ACC112 (cell line): Measurements from ENCODE around the gene ME3.
"Not testable (repeated sequence)": the region's sequence is repeated elsewhere in the genome, so short reads cannot be mapped to it uniquely, and the experiment has no call there.

Experiments
- H2AFZ ChIP-seq: fragments of 200-600 bp; sonication (generic); one replicate; pipeline ENCODE4 v1.6.0; 2017; ENCODE audit warnings: antibody characterized with exemption, low read length; ENCODE audit not compliant: unreplicated experiment
- H3K27ac ChIP-seq: fragments of 200-600 bp; sonication (generic); 2 replicates; pipeline ENCODE4 v1.5.1; 2014; ENCODE audit warnings: low read depth, mild to moderate bottlenecking, antibody characterized with exemption, low read length, moderate library complexity
- H3K27me3 ChIP-seq: fragments of 200-600 bp; sonication (generic); 2 replicates; pipeline ENCODE4 v1.6.1; 2014; ENCODE audit warnings: mild to moderate bottlenecking, antibody characterized with exemption, low read length, moderate library complexity, mixed read lengths; ENCODE audit not compliant: insufficient read depth
- H3K36me3 ChIP-seq: fragments of 200-600 bp; sonication (generic); 2 replicates; pipeline ENCODE4 v1.6.1; 2016; ENCODE audit warnings: mild to moderate bottlenecking, antibody characterized with exemption, low read length, moderate library complexity, mixed read lengths; ENCODE audit not compliant: insufficient read depth
- H3K4me1 ChIP-seq: fragments of 200-600 bp; sonication (generic); one replicate; pipeline ENCODE4 v1.6.1; 2016; ENCODE audit warnings: low read length, mixed read lengths; ENCODE audit not compliant: insufficient read depth, unreplicated experiment, control insufficient read depth
- H3K4me3 ChIP-seq: fragments of 200-600 bp; sonication (generic); 2 replicates; pipeline ENCODE4 v1.5.1; 2014; ENCODE audit warnings: mild to moderate bottlenecking, low read depth, low read length
- H3K79me2 ChIP-seq: fragments of 200-600 bp; sonication (generic); one replicate; pipeline ENCODE4 v1.6.0; 2016; ENCODE audit warnings: low read length; ENCODE audit not compliant: control insufficient read depth, unreplicated experiment, insufficient read depth

Gene ME3

DNA sequence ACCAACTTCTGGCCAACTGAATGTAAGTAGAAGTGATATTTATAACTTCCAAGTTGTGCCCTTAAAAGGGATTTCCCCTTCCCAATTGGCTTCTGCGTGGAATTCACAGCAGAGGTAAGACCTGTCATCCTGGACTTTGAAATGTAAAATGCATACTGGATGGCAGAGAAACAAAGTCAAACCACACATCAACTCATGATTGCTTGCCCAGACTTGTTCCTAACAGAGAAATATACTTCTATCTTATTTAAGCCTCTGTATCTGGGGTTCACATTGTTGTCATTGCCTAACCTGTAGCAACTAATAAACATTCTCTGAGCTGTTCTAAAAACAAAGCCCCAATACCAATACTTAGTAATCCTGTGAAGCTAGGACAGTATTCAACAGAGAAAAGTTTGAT, 6.2 kb downstream of the ME3 start:
- Histone ChIP-seq H3K79me2 (peaks cover 61% of the 10 kb centered on the region), H3K27ac (no peak overlapping the region), H3K27me3 (no peaks in the 10 kb centered on the region), H3K4me1 (peaks cover 24% of the 10 kb centered on the region), H3K4me3 (no peak overlapping the region), H2AFZ (no peak overlapping the region), H3K36me3 (peaks cover 31% of the 10 kb centered on the region)

DNA sequence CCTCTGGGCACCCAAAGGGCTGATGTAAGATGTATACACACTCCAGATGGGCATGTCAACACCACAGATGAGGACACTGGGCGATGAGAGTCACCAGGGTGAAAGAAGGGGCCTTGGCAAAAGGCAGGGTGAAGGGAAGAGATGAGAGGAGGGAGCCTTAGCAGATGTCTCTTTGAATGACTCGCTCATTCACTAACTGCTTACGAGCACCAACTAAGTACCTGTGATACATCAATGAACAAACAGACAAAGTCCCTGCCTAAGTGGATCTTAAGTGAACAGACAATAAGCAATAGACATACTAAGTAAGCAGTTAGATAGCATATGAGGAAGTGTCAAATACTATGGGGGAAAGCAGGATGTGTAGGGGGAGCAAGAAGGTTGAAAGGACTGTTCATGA, 7.5 kb downstream of the ME3 start:
- H2AFZ ChIP-seq, result no peak overlapping the region
- H3K4me1 ChIP-seq, result peaks cover 22% of the 10 kb centered on the region
- no peaks in the 10 kb centered on the region for H3K27me3 ChIP-seq
- no peak overlapping the region for H3K27ac ChIP-seq
- H3K79me2 ChIP-seq, result peaks cover 48% of the 10 kb centered on the region
- peaks cover 31% of the 10 kb centered on the region for H3K36me3 ChIP-seq
- H3K4me3 ChIP-seq, result no peak overlapping the region

DNA sequence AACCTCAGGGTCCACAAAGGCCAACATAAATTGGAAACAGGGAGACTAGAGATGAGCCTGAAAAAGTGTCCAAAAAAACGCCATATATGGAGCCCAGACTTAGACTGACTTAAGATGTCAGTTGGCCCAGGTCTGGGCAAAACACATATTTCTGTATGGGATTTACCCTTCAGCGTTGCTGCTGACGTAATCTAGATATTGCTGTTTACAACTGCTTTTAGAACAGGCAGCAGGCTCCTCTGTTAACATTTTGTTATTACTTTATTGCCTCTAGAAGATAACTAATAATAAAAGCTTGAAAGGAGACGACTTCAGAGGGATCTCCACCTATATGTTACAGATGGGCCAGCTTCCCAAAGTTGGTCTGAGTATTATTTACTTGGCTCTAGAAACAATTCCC, 8.7 kb downstream of the ME3 start:
- Histone ChIP-seq H3K27me3 (no peaks in the 10 kb centered on the region), H3K79me2 (peaks cover 45% of the 10 kb centered on the region), H3K4me3 (no peak overlapping the region), H3K36me3 (peaks cover 27% of the 10 kb centered on the region), H3K4me1 (peaks cover 21% of the 10 kb centered on the region), H2AFZ (no peak overlapping the region), H3K27ac (no peak overlapping the region)

DNA sequence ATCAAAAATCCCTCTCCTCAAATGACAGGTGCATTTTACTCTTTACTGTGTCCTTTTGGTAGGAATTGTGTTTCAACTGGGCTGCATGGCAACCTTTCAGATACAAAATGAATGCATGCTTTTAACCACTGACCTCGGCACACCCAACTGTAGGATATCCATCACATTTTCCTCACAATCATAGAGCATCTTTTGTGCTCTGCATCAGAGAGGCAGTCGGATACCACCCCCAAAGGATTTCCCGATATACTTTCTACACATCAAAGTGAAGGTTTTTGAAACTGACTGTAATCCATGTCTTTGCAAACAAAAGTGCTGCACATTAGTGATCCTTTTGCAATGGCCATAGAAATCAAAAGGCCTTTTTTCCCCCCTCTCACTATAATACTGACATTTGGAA, 9.1 kb downstream of the ME3 start:
- Histone ChIP-seq H3K36me3 (peaks cover 27% of the 10 kb centered on the region), H3K4me1 (peaks cover 21% of the 10 kb centered on the region), H2AFZ (no peak overlapping the region), H3K4me3 (no peak overlapping the region), H3K27me3 (no peaks in the 10 kb centered on the region), H3K79me2 (peaks cover 45% of the 10 kb centered on the region), H3K27ac (no peak overlapping the region)

DNA sequence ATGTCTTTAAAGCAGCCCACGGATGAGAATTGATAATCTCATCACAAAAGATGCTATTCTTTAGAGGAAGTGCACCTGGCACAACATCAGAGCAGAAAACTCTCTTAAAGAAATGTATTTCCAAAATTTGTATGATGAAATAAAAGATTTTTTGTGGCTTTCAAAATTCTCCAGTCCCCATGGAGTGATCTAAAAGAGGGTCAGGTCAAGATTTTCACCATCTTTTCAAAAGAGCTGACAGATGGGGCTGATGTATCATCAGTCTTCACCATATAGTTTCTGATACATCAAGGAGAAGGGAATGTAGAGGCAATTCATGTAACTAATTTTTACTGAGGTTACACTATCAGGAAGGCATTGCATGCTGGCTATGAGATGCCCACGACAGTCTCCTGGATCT, 11.7 kb downstream of the ME3 start:
- H3K79me2 ChIP-seq, result peaks cover 31% of the 10 kb centered on the region
- H3K27ac ChIP-seq, result 0 out of 2 replicates have a peak overlapping the region, but pooled peaks have one; percentile 26
- no peak overlapping the region for H3K4me3 ChIP-seq
- H3K36me3 ChIP-seq, result peaks cover 16% of the 10 kb centered on the region; the same call in 1 of the 2 replicates
- H3K4me1 ChIP-seq, result peaks cover 21% of the 10 kb centered on the region
- H2AFZ ChIP-seq, result no peak overlapping the region
- H3K27me3 ChIP-seq, result no peaks in the 10 kb centered on the region

DNA sequence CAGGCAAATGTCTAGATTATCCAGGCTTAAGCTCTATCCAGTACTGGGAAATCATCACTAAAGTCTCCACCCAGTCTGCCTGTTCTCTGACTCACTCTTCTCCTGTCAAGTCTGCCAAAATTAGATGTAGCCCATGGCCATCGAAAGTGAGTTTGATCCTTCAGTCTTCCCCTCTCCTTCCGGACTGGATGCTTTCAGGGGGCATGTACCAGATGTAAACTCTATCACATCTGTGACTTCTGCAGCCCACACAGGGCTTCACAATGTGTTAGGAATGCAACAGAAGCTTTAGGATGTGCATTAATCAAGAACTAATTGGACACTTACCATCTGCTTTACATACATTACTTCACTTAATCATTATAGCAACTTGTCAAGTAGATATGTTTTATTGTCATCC, 12.3 kb downstream of the ME3 start:
- no peak overlapping the region for H3K4me3 ChIP-seq

DNA sequence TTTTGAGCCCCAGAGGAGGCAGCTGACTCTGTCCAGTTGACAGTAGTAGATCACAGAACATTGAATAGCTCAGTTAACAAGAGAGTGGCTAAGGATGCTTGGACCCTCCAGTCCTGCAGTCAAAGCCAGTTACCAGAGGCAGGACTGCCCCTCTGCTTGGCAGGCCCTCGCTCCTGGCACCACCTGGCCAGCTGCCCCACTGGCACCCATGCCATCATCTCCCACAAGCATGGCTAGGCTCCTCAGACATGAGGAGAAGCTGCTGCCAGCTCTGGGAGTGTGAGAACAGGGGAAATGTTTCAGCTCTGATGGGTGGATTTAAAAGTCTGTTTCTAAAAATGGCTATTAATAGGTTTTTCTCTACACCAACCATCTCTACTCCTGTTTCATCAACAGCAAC, 13.9 kb downstream of the ME3 start:
- Histone ChIP-seq H3K4me3 (no peak overlapping the region), H3K4me1 (peaks cover 21% of the 10 kb centered on the region), H3K27ac (no peak overlapping the region), H3K36me3 (peaks cover 9% of the 10 kb centered on the region; the same call in 1 of the 2 replicates), H3K79me2 (peaks cover 20% of the 10 kb centered on the region), H3K27me3 (no peaks in the 10 kb centered on the region), H2AFZ (no peak overlapping the region)

More for the DNA sequence above, 12.3 kb downstream of the ME3 start:
- H3K79me2 ChIP-seq, result peaks cover 25% of the 10 kb centered on the region
- H3K36me3 ChIP-seq, result peaks cover 14% of the 10 kb centered on the region; the same call in 1 of the 2 replicates
- H3K27ac ChIP-seq, result peak overlapping the region; percentile 26
- H2AFZ ChIP-seq, result no peak overlapping the region
- H3K4me1 ChIP-seq, result peaks cover 21% of the 10 kb centered on the region
- H3K27me3 ChIP-seq, result no peaks in the 10 kb centered on the region

DNA sequence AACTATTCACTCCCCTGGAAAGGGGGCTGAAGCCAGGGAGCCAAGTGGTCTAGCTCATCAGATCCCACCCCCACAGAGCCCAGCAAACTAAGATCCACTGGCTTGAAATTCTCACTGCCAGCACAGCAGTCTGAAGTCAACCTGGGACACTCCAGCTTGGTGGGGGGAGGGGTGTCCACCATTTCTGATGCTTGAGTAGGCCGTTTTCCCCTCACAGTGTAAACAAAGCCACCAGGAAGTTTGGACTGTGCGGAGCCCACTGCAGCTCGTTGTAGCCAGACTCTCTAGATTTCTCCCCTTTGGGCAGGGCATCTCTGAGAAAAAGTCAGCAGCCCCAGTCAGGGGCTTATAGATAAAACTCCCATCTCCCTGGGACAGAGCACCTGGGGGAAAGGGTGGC, 27.2 kb downstream of the ME3 start:
- H2AFZ ChIP-seq, H3K27me3 ChIP-seq, H3K4me3 ChIP-seq, H3K36me3 ChIP-seq: not testable (repeated sequence)
- Histone ChIP-seq H3K27ac (peak overlapping the region; percentile 82), H3K4me1 (peaks cover 30% of the 10 kb centered on the region), H3K79me2 (peaks cover 25% of the 10 kb centered on the region)

DNA sequence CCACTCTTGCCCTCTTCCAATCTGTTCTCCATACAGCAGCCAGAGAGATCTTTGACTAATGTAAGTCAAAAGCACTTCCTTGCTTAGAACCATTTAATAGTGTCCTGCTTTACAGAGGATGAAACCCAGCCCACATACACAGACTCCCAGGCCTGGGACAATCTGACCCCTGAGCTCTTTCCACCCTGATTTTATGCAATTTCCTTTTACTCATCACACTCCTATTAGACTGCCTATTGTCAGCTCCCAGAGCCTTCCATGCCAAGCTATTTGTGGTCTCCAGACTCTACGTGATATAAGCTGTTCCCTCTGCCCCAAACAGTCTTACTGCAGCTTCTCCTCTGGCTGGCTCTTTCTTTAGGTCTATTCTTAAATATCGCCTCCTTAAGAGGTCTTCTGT, 28.1 kb downstream of the ME3 start:
- Histone ChIP-seq H3K4me1 (peaks cover 33% of the 10 kb centered on the region), H3K4me3 (no peak overlapping the region), H3K36me3 (no peaks in the 10 kb centered on the region), H3K27me3 (no peaks in the 10 kb centered on the region), H3K27ac (peak overlapping the region; percentile 82), H3K79me2 (peaks cover 29% of the 10 kb centered on the region), H2AFZ (no peak overlapping the region)

DNA sequence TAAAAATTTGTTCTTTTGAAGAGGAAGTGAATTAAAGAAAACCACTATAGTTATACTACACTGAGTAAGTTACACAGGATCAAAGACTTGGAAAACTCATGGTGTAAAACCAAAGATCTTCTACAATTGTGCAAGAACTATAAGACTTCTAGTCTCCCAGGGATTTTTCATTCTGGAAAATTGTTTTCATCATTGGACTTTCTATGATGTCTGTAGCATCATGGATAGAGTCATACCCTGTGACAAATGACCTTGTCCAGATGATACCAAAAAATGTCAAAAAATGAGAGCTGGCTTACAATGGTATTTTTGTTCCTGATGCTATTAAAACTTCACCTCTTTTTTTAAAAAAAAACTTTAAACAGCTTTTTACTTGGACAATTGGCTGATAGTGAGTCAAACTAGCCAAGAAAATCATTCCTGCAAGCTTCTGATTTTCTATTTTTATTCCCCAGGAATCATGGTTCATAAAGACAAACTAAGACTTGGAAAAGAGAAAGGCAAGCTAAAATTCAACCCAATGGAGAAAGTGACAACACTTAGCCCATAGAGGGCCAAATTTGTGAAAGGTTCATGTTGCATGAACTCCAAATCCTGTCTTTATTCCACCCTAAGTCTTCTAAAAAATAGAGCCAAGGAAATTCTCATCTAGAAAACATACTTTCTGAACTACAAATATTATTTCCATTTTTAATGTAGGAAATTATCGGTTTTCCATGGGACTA, 30.7 kb downstream of the ME3 start:
- Histone ChIP-seq H3K4me3 (no peak overlapping the region), H2AFZ (no peak overlapping the region), H3K27me3 (no peaks in the 10 kb centered on the region), H3K36me3 (no peaks in the 10 kb centered on the region), H3K27ac (no peak overlapping the region), H3K79me2 (peaks cover 34% of the 10 kb centered on the region), H3K4me1 (peaks cover 48% of the 10 kb centered on the region)

DNA sequence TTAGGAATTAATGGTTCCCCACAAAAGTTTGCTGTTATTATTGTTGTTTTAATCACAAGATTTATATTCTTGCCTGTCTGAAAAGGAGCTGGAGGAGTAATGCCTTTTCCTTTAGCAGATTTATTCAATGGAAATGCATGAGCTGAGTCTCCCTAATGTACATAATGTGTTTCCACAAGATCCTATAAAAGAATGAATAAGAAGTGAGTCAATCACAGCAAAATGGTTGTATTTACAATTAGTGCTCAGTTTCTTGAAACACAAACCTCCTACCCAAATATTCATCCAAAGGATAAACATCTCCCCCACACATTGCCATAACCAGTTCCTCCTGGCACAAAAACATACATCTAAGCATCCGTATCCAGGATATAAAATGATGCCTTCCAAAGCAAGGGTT, 33.3 kb downstream of the ME3 start:
- Histone ChIP-seq H3K27me3 (no peaks in the 10 kb centered on the region), H3K27ac (peak overlapping the region; percentile 8; the same call in 1 of the 2 replicates), H2AFZ (no peak overlapping the region)

More for the DNA sequence above, 33.3 kb downstream of the ME3 start:
- Histone ChIP-seq H3K4me3 (no peak overlapping the region), H3K36me3 (no peaks in the 10 kb centered on the region), H3K4me1 (peaks cover 29% of the 10 kb centered on the region), H3K79me2 (peaks cover 25% of the 10 kb centered on the region)
